ENCODE results near the gene LRRC3.

LRRC3 gene

DNA sequence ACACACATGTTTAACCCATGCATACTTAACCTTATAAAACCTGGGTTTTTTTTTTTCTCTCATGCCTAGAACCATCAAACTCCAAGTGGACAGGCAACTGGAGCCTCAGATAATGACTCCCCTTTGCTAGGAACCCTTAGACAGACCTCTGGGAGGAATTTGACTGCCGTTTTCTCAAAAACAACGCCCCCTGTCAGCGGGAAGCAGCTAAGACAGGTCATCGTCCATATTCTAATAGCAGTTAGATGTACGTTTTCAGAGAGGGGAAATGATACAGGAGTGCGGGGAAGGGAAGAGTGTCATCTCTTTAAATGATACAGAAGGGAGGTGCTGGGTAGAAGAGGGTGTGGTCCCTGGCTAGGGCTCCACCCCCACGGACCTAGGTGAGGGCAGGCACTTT, 34.7 kb downstream of the LRRC3 start:
- Histone ChIP-seq H3K27ac (ENCODE audit: low read length) (no peak overlapping the region), H3K9me3 (ENCODE audit: insufficient read depth, low read length) (no peaks in the 10 kb centered on the region), H3K27me3 (ENCODE audit: low read depth, low read length) (no peaks in the 10 kb centered on the region), H3K79me2 (ENCODE audit: low read length) (no peaks in the 10 kb centered on the region), H3K4me2 (ENCODE audit: low read length) (no peak overlapping the region), H3K4me3 (ENCODE audit: low read length) (no peak overlapping the region), H3K9ac (ENCODE audit: low read length) (no peak overlapping the region), H2AFZ (ENCODE audit: low read depth, low read length) (no peak overlapping the region), H3K4me1 (ENCODE audit: low read length) (no peaks in the 10 kb centered on the region), H3K36me3 (replicated peaks; ENCODE audit: low read depth, low read length) (no peaks in the 10 kb centered on the region), H4K20me1 (ENCODE audit: insufficient read depth, low read length) (no peaks in the 10 kb centered on the region)
- TF ChIP-seq, protein P1, sequence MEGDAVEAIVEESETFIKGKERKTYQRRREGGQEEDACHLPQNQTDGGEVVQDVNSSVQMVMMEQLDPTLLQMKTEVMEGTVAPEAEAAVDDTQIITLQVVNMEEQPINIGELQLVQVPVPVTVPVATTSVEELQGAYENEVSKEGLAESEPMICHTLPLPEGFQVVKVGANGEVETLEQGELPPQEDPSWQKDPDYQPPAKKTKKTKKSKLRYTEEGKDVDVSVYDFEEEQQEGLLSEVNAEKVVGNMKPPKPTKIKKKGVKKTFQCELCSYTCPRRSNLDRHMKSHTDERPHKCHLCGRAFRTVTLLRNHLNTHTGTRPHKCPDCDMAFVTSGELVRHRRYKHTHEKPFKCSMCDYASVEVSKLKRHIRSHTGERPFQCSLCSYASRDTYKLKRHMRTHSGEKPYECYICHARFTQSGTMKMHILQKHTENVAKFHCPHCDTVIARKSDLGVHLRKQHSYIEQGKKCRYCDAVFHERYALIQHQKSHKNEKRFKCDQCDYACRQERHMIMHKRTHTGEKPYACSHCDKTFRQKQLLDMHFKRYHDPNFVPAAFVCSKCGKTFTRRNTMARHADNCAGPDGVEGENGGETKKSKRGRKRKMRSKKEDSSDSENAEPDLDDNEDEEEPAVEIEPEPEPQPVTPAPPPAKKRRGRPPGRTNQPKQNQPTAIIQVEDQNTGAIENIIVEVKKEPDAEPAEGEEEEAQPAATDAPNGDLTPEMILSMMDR (IDR thresholded peaks at IDR 0.05; ENCODE audit: low read depth, low read length): peak; percentile 36
- TF ChIP-seq EZH2phosphoT487 (IDR thresholded peaks at IDR 0.05; ENCODE audit: low read depth): no peak

GRCh38 chr21:44490405-44490804, 35.1 kb downstream of the LRRC3 start:
- no peaks in the 10 kb centered on the region for H3K79me2 ChIP-seq (ENCODE audit: low read length)
- no peaks in the 10 kb centered on the region for H3K9me3 ChIP-seq (ENCODE audit: insufficient read depth, low read length)
- TF ChIP-seq, protein P1 (IDR thresholded peaks at IDR 0.05; ENCODE audit: low read depth, low read length): no peak
- TF ChIP-seq EZH2phosphoT487 (IDR thresholded peaks at IDR 0.05; ENCODE audit: low read depth): no peak
- H3K4me2 ChIP-seq (ENCODE audit: low read length): no peak overlapping the region
- no peak overlapping the region for H3K9ac ChIP-seq (ENCODE audit: low read length)
- no peaks in the 10 kb centered on the region for H3K36me3 ChIP-seq (replicated peaks; ENCODE audit: low read depth, low read length)
- no peak overlapping the region for H3K27ac ChIP-seq (ENCODE audit: low read length)
- H3K4me3 ChIP-seq (ENCODE audit: low read length): no peak overlapping the region
- no peaks in the 10 kb centered on the region for H4K20me1 ChIP-seq (ENCODE audit: insufficient read depth, low read length)
- no peak overlapping the region for H2AFZ ChIP-seq (ENCODE audit: low read depth, low read length)
- no peaks in the 10 kb centered on the region for H3K27me3 ChIP-seq (ENCODE audit: low read depth, low read length)
- H3K4me1 ChIP-seq (ENCODE audit: low read length): no peaks in the 10 kb centered on the region

DNA sequence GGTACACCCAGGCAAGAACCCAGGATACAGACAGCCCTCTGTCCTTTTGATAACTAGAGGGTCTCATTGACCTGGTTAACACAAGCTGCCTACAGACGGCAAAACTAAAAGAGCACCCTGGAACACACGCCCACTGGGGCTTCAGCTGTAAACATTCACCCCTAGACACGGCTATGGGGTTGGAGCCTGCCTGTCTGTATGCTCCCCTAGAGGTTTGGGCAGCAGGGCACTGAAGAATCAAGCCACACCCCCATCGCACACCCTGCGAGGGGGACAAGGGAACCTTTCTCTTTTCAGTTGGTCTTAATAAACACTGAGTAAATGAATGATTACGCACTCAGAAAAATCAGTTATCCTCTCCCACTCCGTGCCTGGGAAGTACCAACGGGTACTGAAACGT, 35.5 kb downstream of the LRRC3 start:
- no peak overlapping the region for H2AFZ ChIP-seq (ENCODE audit: low read depth, low read length)
- H3K9me3 ChIP-seq (ENCODE audit: insufficient read depth, low read length): no peaks in the 10 kb centered on the region
- no peaks in the 10 kb centered on the region for H3K4me1 ChIP-seq (ENCODE audit: low read length)
- no peak overlapping the region for H3K9ac ChIP-seq (ENCODE audit: low read length)
- no peak for TF ChIP-seq EZH2phosphoT487 (IDR thresholded peaks at IDR 0.05; ENCODE audit: low read depth)
- H4K20me1 ChIP-seq (ENCODE audit: insufficient read depth, low read length): no peaks in the 10 kb centered on the region
- no peak overlapping the region for H3K27ac ChIP-seq (ENCODE audit: low read length)
- H3K27me3 ChIP-seq (ENCODE audit: low read depth, low read length): no peaks in the 10 kb centered on the region
- no peaks in the 10 kb centered on the region for H3K79me2 ChIP-seq (ENCODE audit: low read length)
- H3K4me2 ChIP-seq (ENCODE audit: low read length): no peak overlapping the region
- H3K36me3 ChIP-seq (replicated peaks; ENCODE audit: low read depth, low read length): no peaks in the 10 kb centered on the region
- H3K4me3 ChIP-seq (ENCODE audit: low read length): no peak overlapping the region

- Histone ChIP-seq H3K9me3 (ENCODE audit: insufficient read depth, low read length) (no peaks in the 10 kb centered on the region), H3K4me1 (ENCODE audit: low read length) (no peaks in the 10 kb centered on the region), H3K9ac (ENCODE audit: low read length) (no peak overlapping the region), H3K27me3 (ENCODE audit: low read depth, low read length) (0 out of 2 replicates have a peak, but pooled peaks cover 3% of the 10 kb centered on the region), H3K79me2 (ENCODE audit: low read length) (no peaks in the 10 kb centered on the region), H4K20me1 (ENCODE audit: insufficient read depth, low read length) (no peaks in the 10 kb centered on the region), H3K27ac (ENCODE audit: low read length) (no peak overlapping the region), H3K4me2 (ENCODE audit: low read length) (no peak overlapping the region), H3K4me3 (ENCODE audit: low read length) (no peak overlapping the region), H2AFZ (ENCODE audit: low read depth, low read length) (no peak overlapping the region), H3K36me3 (replicated peaks; ENCODE audit: low read depth, low read length) (no peaks in the 10 kb centered on the region)
- TF ChIP-seq, protein P1 (IDR thresholded peaks at IDR 0.05; ENCODE audit: low read depth, low read length): no peak
- no peak for TF ChIP-seq EZH2phosphoT487 (IDR thresholded peaks at IDR 0.05; ENCODE audit: low read depth)
Observed at GRCh38 chr21:44492567-44493385, 37.5 kb downstream of the LRRC3 start.
